Measurements from ENCODE around the gene SULF2.

Gene SULF2

GRCh38 chr20:47667531-47668312, 117.6 kb downstream of the SULF2 start:
- DNase-seq: no peak

DNA sequence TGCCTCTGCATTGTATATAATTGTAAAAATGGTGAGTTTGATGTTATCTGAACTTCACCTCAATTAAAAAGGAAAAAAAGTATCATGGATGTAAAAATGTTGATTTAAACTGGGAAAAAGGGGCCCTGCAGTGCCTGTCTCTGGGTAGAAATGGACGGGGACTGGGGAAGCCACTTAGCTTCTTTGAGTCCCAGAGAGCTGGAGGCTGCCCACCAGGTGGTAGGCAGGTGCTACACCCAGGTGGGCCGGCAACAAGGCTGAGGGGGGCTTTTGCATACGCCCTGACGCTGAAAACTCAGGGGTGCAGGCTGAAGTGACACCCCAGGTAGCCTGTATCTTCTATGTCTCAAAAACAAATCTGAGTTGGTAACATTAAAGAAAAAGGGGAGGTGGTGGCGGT, 118.2 kb downstream of the SULF2 start:
- DNase-seq: no peak

DNA sequence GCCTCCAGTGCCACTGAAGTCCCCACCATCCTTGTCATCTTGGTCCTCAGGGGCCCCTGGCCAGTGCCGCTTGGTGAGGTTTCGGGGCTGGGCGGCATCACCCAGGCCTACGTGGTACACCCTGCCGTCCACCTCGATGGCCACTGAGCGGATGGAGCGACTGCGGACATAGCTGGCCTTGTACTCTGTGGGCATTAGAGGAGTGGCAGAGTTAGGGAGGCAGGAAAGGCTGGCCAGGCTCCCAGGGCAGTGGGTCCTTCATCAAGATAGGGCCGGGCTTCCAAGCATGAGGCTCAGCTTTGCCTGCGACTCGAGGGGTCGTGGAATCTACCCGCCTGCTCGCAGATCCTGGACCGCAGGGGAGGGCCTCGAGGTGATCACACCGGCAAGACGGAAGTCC, 119.0 kb downstream of the SULF2 start:
- DNase-seq: no peak

DNA sequence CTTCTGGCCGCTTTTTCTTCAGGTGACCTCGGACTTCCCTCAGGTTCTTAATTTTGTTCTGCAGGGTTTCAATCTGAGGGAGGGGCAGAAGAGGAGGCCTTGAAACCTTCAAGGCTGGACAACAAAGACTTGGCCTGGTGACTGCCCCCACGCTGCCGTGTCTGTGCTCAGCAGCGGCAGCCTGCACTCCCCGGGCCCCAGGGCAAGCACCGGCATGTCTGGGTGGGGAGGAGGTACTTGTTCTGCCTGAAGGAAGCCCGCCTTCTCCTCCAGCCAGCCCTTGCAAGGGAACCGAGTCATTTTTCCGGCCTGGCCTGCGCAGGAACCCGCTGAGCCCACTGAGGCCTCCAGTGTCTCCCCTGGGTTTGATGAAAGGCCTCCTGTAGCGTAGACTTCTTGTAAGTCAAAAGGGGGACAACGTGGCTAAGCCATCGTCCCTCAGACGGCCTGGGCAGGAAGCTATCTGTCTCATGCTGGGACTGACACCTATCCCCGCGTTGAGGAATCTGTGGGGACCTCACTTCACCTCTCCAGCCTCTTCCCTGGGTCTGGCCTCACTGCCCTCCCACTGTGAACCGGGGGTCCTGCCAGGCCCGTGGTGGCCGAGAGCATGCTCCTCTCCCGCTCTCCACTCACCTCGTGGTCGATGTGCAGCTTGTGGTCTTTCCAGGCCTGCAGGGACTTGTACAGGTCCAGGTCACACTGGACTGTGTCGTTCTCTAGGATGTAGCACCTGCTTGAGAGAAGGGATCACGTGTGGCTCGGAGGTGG, 119.9 kb downstream of the SULF2 start:
- DNase-seq: no peak

DNA sequence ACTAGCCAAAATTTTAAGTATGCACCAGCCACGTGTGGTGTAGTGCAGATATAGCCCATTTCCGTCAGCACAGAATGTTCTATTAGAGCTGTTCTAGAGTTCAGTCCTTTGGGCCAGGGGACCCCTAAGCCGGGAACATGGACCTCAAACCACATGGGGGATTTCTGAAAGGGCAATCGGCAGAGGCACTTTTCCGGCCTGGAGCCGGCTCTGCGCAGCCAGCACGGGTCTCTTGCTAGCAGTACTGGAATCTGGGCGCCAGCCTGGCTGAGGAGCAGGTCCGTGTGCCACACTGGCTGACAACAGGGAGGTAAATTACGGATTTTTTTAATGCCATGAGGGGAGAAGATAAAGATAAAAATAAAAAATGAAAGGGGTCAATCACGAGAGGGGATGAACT, 120.5 kb downstream of the SULF2 start:
- DNase-seq: no peak

DNA sequence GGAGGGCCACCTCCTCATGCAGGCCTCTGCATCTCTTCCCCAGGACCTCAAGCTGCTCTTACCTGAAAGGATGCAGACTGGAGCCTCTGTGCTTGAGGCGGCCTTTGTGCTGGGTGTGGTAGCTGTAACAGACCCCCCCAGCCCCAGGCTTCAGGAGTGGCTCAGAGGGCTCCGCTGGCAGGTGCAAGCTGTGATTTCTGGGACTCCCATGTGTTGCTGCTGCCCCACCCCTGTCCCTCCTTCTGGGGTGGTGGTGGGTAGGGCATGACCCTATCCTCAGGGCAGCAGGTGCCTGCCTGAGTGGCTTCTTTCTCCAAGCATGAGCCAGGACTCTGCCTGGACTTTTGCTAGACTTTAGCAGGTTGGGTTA, 121.2 kb downstream of the SULF2 start:
- DNase-seq: no peak

GRCh38 chr20:47663354-47664067, 121.8 kb downstream of the SULF2 start:
- no peak for DNase-seq

GRCh38 chr20:47662483-47663353, 122.6 kb downstream of the SULF2 start:
- no peak for DNase-seq

DNA sequence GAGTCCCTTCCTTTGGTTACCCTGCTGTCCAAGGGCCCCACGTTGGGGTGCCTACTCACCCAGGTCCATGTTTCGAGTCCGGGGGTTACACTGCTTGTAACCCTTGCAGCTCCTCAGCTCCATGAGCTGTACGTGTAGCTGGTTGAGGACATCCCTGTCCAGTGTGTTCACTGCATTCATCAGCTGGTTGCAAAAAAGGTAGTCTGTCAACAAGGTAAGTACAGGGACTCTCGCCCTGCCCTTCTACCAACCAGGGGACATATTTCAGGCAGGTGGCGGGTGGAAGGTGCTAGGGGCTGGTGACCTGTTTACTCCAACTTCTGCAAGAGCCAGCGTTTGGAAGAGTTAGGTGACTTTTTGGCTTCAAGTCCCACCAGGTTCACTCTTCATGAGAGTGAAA, 123.6 kb downstream of the SULF2 start:
- no peak for DNase-seq

GRCh38 chr20:47660983-47661700, 124.1 kb downstream of the SULF2 start:
- DNase-seq: no peak

- no peak for DNase-seq
These were observed 124.7 kb downstream of the SULF2 start for GRCh38 chr20:47660602-47660905.

DNA sequence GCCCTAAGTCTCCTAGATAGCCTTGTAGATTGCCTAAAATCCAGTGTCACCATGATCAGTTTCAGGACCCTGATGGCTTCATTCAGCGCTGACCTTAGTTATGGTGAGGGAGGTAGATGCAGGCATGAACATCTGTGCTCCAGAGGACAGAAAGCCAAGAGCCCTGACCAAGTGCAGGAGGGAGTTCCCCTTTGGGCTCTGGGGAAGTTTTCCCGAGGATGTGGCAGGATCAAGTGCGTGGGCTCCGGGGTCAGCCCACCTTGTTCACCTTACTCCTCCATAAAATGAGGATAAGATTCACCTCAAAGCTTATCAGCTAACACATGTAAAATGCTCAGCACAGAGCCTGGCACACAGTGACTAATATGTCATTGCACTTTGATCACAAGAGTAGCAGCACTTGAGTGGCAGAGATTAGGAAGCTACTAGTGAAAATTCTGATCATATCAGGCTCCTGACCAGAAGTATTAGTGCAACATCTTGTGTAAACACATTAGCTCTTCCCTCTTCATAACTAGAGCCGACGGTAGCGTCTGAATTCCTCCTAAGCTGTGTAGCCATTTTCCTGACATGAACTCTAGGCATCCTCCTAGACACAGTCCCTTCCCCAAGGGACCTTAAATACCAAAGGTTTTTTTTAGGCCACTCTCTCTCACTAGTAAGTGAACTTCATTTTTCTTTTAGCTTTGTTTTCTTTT, 125.2 kb downstream of the SULF2 start:
- no peak for DNase-seq

GRCh38 chr20:47656318-47656717, 129.0 kb downstream of the SULF2 start:
- no peak for DNase-seq

- no peak for DNase-seq
These were observed 129.6 kb downstream of the SULF2 start for GRCh38 chr20:47655635-47656034.

GRCh38 chr20:47654370-47654769, 130.9 kb downstream of the SULF2 start:
- DNase-seq: no peak

DNA sequence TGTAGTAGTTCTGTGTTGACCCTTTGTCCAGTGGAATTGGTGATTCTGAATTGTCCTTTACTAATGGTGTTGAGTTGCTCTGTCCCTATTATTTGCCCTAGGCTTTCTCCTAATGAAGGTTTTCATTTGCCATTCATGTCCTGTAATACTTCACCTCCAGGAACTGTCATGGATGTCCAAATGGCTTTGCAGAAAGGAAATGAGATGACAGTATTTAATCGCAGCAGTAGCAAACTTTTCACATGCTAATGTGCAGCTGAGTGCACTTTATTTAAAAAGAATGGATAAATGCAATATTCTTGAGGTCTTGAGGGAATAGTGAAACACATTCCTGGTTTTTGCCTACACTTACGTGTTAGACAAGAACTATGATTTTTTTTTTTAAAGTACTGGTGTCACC, 131.4 kb downstream of the SULF2 start:
- DNase-seq: no peak

DNA sequence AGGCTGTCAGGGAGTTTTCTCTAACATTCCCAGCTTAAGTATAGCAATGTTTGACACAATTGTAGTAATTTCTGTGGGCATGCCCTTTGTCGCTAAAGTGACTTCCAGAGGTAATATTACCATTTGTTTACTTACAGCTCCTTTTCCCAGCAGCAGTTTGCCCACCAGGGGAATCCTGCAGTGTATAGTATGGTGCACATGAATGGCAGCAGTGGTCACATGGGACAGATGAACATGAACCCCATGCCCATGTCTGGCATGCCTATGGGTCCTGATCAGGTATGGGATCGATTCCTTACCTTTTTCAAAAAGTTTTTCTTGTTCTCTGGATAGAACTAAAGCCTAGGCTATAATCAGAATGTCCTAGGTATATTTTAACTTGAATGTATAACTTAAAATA, 132.5 kb downstream of the SULF2 start:
- DNase-seq: no peak

- no peak for DNase-seq
These were observed 133.0 kb downstream of the SULF2 start for GRCh38 chr20:47652301-47652700.

DNA sequence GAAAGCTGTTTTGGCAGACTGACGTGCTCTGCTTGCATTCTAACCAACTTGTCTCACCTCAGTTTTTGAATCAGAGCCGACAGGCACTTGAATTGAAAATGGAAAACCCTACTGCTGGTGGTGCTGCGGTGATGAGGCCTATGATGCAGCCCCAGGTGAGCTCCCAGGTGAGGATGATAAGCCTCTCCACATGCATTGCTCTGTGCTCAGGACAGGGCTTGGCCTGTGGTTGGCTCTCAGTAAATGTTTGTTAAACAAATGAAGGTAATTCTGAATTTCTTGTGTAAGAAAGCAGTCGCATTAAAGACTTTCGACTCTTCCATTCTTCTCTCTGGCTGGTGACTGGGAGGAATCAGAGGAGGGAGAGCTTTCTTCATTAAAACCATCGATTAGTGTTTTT, 136.3 kb downstream of the SULF2 start:
- no peak for DNase-seq

GRCh38 chr20:47647994-47648393, 137.3 kb downstream of the SULF2 start:
- DNase-seq: no peak

GRCh38 chr20:47645632-47646031, 139.6 kb downstream of the SULF2 start:
- no peak for DNase-seq

GRCh38 chr20:47642624-47643023, 142.7 kb downstream of the SULF2 start:
- no peak for DNase-seq
